ENCODE measurements around the gene SLC66A2.
"Not testable (repeated sequence)": the region's sequence is repeated elsewhere in the genome, so short reads cannot be mapped to it uniquely, and the experiment has no call there.

SLC66A2 gene

DNA sequence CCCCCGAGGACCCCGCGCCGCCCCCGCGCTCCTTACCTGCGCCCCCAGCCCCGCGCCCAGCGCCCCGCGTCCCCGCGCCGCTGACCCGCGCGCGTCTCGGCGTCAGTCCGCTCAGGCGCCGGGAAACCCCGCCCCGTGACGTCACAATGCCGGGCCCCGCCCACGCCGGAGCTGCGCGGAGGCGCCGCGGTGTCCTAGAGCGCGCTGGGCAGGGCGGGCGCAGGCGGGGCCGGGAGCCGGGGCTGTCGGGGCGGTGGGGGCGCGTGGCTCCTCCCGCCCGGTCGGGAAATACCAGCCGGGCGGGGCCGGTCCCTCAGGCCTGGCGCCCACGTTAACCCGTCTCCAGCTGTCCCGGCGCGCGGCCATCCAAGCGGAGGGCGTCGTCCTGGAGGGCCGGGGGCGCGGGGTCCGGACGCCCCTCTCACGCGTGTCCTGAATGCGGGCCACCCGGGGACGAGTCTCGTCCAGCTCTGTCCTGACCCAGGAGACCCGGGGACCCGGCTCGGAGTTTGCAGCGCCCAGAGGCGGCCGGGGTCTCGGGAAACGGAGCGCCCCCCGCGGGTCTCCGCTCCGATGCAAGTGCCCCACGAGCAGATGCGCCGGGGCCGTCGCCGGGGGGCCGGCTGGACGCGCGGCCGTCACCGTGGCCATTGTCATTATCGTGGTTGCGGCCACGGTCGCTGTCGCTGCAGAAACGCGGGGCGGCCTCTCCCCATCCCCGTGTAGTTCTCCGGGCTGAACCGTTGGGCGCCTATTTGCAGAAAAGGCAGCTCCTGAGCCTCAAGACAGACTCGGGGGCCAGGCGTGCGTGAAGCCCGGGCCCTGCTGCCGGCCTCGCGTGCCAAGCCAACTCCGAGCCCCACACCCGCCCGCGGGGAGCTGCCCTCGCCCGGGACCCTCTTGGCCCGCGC is at the start of gene SLC66A2:
TSS of gene SLC66A2 (minus strand) at position 109 of the 911 bp plus-strand sequence. CDS start 727 bp downstream, outside the sequence.
- DNase-seq = peak; percentile 77
- in situ Hi-C loops (cut with MboI; ENCODE audit: low pct_unique_long_range_greater_than_20kb, low sequenced_read_pairs) = no loop called here

GRCh38 chr18:80000877-80001276 is 49.4 kb upstream of the SLC66A2 start:
- in situ Hi-C loops (cut with MboI; ENCODE audit: low pct_unique_long_range_greater_than_20kb, low sequenced_read_pairs) = no loop called here
- DNase-seq = no peak

GRCh38 chr18:79999701-80000100 is 48.2 kb upstream of the SLC66A2 start:
- DNase-seq; in situ Hi-C loops (cut with MboI; ENCODE audit: low pct_unique_long_range_greater_than_20kb, low sequenced_read_pairs): not testable (repeated sequence)

DNA sequence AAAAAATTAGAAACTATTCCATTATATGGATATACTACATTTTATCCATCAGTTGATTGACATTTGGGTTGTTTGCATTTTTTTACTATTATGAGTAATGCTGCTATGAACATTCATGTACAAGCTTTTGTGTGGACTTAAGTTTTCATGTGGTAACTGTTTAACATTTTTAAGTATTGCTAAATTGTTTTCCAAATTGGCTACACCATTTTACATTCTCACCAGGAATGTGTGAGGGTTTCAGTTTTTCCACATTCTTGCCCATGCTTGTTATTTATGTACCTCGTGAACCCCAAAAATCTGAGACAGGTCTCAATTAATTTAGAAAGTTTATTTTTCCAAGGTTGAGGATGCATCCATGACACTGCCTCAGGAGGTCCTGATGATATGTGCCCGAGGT is 40.0 kb upstream of the SLC66A2 start:
- in situ Hi-C loops (cut with MboI; ENCODE audit: low pct_unique_long_range_greater_than_20kb, low sequenced_read_pairs) = no loop called here
- DNase-seq = no peak

- DNase-seq = no peak
- in situ Hi-C loops (cut with MboI; ENCODE audit: low pct_unique_long_range_greater_than_20kb, low sequenced_read_pairs) = no loop called here
Observed at GRCh38 chr18:79989195-79989497, 37.7 kb upstream of the SLC66A2 start.

DNA sequence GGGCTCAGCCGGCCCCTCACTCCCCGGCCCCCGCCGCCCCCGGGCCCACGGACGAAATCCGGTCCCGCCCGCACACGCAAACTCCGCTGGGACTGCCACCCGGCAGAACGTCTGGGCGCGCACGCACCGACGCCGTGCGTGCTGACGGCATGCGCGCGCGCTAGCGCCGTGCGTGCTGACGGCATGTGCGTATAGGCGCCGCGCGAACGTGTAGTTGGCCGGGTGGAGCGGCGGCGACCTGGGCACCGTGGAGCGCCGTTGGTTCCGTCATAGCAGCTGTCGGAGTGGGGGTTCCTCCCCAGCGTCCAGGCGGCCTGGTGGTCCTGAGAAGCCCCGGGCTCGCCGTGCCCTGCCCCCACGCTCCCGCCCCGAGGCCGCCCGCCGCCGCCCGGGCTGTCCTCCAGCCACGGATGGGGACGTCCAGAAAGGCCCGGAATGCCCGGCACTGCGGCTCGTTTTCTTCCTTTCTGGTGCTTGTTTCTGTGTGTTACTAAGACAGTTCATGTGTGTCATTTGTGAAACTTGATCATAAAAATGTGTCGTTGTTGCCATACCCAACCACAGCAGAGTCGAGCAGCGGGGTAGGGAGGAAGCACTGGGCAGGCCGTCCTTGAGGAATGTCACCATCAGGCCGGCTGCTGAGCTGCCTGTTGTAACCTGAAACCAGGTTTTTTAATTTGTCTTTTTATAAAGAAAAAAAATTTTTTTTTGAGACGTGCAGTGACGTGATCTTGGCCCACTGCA is 37.2 kb upstream of the SLC66A2 start, which contains the start of gene TXNL4A:
TSS of gene TXNL4A (minus strand) at position 113 of the 744 bp plus-strand sequence. CDS start 171 bp downstream, outside the sequence.
- DNase-seq = peak; percentile 84
- in situ Hi-C loops (cut with MboI; ENCODE audit: low pct_unique_long_range_greater_than_20kb, low sequenced_read_pairs) = no loop called here

- in situ Hi-C loops (cut with MboI; ENCODE audit: low pct_unique_long_range_greater_than_20kb, low sequenced_read_pairs) = no loop called here
Observed at GRCh38 chr18:79988071-79988450, 36.6 kb upstream of the SLC66A2 start.

GRCh38 chr18:79987566-79987965 is 36.1 kb upstream of the SLC66A2 start:
- in situ Hi-C loops (cut with MboI; ENCODE audit: low pct_unique_long_range_greater_than_20kb, low sequenced_read_pairs) = no loop called here
- DNase-seq = no peak

More at GRCh38 chr18:79988071-79988450, 36.6 kb upstream of the SLC66A2 start:
- DNase-seq = peak; percentile 70

DNA sequence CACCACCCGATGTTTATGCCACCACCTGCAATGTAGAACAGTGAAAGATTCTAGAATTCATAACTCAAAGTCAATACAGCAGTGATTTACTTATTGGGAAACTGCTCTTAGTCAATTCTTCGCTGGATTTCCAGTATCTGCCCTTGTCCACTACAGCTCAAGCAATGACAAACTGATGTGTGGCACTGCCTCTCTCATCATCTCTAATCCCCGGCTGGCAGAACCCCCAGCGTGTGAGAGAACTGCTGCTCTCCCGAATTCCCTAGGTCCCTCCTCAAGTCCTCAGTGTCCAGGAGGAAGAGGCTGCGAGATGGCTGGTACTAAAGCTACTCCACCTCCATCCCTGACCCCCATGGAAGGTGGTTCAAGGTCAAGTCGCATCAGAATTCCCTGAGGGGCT is 35.3 kb upstream of the SLC66A2 start:
- in situ Hi-C loops (cut with MboI; ENCODE audit: low pct_unique_long_range_greater_than_20kb, low sequenced_read_pairs) = no loop called here
- no peak for DNase-seq

DNA sequence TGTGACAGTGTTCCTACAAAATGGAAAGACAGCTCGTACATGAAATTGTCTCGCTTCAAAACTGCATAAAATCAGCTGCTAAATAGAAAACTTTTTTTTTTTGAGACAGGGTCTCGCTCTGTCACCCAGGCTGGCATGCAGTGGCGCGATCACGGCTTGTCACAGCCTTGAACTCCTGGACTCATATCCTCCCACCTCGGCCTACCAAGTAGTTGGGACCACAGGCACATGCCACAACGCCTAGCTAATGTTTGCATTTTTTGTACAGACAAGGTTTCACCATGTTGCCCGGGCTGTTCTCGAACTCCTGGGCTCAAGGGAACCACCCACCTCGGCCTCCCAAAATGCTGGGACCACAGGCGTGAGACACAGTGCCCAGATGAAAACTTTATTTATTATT is 33.7 kb upstream of the SLC66A2 start:
- no peak for DNase-seq
- in situ Hi-C loops (cut with MboI; ENCODE audit: low pct_unique_long_range_greater_than_20kb, low sequenced_read_pairs) = no loop called here

GRCh38 chr18:79983793-79984192 is 32.3 kb upstream of the SLC66A2 start:
- no peak for DNase-seq
- in situ Hi-C loops (cut with MboI; ENCODE audit: low pct_unique_long_range_greater_than_20kb, low sequenced_read_pairs) = no loop called here

DNA sequence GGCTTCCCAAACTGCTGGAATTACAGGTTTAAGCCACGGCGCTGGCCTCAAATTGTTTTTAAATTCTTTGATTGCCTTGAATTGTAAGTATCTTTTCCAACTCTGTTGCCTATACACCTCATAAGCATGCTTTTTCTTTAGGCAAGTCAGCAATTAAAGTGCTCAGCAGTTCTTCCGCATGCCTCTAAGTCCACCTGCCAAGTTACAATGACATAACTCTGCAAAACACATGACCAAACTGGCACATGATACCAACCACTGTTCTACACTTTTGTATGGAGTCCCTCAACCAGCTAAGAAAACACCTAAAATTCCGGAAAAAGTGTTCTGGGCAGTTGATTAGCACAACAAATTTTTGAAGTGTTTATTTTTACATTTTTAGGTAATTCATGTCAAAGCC is 31.8 kb upstream of the SLC66A2 start:
- in situ Hi-C loops (cut with MboI; ENCODE audit: low pct_unique_long_range_greater_than_20kb, low sequenced_read_pairs) = no loop called here
- no peak for DNase-seq

GRCh38 chr18:79982736-79983135 is 31.3 kb upstream of the SLC66A2 start:
- in situ Hi-C loops (cut with MboI; ENCODE audit: low pct_unique_long_range_greater_than_20kb, low sequenced_read_pairs) = no loop called here
- DNase-seq = peak; percentile 72

DNA sequence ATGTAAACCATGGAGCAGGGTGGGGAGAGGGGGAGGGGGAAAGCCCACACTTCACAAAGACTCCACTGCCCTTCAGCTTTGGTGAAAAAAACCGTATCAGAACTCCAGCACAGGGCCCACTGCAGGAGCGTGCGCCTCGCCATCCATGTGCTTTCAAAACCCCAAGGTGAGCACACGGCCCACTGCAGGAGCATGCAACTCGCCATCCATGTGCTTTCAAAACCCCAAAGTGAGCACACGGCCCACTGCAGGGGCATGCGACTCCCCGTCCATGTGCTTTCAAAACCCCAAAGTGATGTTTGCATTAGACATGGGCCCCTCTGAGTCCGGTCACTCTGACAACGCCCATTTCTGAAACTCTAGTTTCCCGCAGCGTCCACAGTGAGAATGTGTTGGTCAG is 29.1 kb upstream of the SLC66A2 start:
- in situ Hi-C loops (cut with MboI; ENCODE audit: low pct_unique_long_range_greater_than_20kb, low sequenced_read_pairs) = no loop called here
- DNase-seq = no peak

DNA sequence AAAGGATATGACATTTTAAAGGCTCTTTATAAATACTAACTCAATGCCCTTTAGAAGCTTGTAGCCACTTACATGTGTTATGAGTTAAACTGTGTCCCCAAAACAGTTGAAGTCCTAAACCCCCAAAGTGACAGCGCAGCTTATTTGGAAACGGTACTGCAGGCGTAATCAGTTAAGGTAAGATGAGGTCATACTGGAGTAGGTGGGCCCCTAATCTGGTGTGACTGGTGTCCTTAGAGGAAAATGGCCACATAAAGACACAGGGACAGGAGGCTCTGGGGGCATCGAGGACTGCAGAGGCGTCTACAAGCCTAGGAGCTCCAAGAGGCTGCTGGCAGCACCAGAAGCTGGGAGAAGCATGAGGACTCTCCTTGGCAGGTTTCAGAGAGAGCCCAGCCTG is 28.4 kb upstream of the SLC66A2 start:
- in situ Hi-C loops (cut with MboI; ENCODE audit: low pct_unique_long_range_greater_than_20kb, low sequenced_read_pairs) = no loop called here
- no peak for DNase-seq

GRCh38 chr18:79975985-79976680 is 24.7 kb upstream of the SLC66A2 start:
- in situ Hi-C loops (cut with MboI; ENCODE audit: low pct_unique_long_range_greater_than_20kb, low sequenced_read_pairs) = no loop called here

GRCh38 chr18:79975043-79975442 is 23.6 kb upstream of the SLC66A2 start:
- in situ Hi-C loops (cut with MboI; ENCODE audit: low pct_unique_long_range_greater_than_20kb, low sequenced_read_pairs) = no loop called here
- DNase-seq = no peak

More at GRCh38 chr18:79975985-79976680, 24.7 kb upstream of the SLC66A2 start:
- DNase-seq = no peak

GRCh38 chr18:79974025-79974654 is 22.7 kb upstream of the SLC66A2 start:
- in situ Hi-C loops (cut with MboI; ENCODE audit: low pct_unique_long_range_greater_than_20kb, low sequenced_read_pairs) = no loop called here
- no peak for DNase-seq

GRCh38 chr18:79973517-79973916 is 22.1 kb upstream of the SLC66A2 start:
- no peak for DNase-seq
- in situ Hi-C loops (cut with MboI; ENCODE audit: low pct_unique_long_range_greater_than_20kb, low sequenced_read_pairs) = no loop called here

Data from KBM-7 (cell line).